GM18868 (cell line): ENCODE results near the gene FSIP1.

ENCODE experiments used
- ATAC-seq: cut with Tn5 transposase; IDR thresholded peaks from one replicate; pipeline ENCODE4 v1.9.1; 2021; ENCODE audit warnings: mild to moderate bottlenecking, moderate library complexity; ENCODE audit not compliant: unreplicated experiment

FSIP1 gene

GRCh38 chr15:39564972-39565665 is 217.5 kb downstream of the FSIP1 start:
- no peak for ATAC-seq

GRCh38 chr15:39558421-39558820 is 224.2 kb downstream of the FSIP1 start:
- ATAC-seq: no peak

- no peak for ATAC-seq
Measured at GRCh38 chr15:39556461-39556860, 226.2 kb downstream of the FSIP1 start.

GRCh38 chr15:39555885-39556284 is 226.8 kb downstream of the FSIP1 start:
- no peak for ATAC-seq

GRCh38 chr15:39554746-39555387 is 227.8 kb downstream of the FSIP1 start:
- peak; percentile 47 for ATAC-seq

GRCh38 chr15:39553947-39554693 is 228.5 kb downstream of the FSIP1 start:
- peak; percentile 46 for ATAC-seq

- no peak for ATAC-seq
Measured at GRCh38 chr15:39552556-39552955, 230.1 kb downstream of the FSIP1 start.

- no peak for ATAC-seq
Measured at GRCh38 chr15:39551476-39551875, 231.2 kb downstream of the FSIP1 start.
